Measurements from ENCODE around the gene EPS8L1. TPM values are rescaled to one million over a fixed set of nuclear protein-coding genes. Genes with fewer than 3 reads are reported as not detected.
"Not testable (repeated sequence)": the region's sequence is repeated elsewhere in the genome, so short reads cannot be mapped to it uniquely, and the experiment has no call there.

EPS8L1 gene
- total RNA-seq, 1 experiment from 2014 or later, result 62.1 TPM

DNA sequence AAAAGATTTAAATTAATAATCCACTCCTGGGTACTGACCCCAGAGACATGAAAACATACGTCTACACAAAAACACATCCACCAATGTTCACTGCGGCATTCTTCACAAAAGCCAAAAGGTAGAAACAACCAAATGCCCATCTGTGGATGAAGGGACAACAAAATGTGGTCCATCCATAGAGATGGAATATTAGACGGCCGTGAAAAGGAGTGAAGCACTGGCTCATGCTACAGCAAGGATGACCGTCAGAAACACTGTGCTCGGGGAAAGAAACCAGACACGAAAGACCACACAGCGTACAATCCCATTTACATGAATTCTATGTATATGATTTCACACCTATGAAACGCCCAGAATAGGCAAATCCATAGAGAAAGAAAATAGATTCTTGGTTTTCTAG lies 18.8 kb upstream of the EPS8L1 start:
- POLR2A ChIA-PET, result no interaction called here
- no peak for ATAC-seq

DNA sequence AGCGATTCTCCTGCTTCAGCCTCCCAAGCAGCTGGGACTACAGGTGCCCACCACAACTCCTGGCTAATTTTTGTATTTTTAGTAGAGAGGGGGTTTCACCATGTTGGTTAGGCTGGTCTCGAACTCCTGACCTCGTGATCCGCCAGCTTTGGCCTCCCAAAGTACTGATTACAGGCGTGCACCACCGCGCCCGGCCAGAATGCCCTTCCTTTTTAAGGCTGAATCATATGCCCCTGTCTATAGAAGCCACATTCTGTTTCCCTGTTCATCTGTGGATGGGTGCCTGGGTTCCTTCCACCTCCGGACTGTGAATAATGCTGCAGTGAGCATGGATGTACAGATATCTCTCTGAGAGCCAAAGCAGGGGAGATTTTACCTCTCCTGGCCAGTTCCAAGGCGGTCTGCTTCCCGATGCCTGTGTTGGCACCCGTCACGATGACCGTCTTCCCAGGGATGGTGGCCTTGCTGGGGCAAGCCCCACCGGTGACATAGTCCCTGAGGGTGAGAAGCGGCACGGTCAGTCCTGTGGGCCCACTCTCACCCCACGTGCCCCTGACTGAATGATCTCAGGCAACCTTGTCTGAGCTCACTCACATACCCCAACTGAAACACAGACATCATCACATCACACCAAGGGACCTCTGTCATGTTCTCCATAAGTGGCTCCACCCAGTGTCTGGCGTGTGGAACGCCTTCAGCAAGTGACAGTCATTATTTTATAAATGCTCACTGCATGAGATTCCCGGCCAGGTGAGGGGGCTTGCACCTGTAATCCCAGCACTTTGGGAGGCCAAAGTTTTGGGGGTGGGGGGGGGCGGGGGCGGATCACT lies 16.7 kb upstream of the EPS8L1 start:
- Histone ChIP-seq H3K4me3 (replicated peaks in 1 of 2; ENCODE audit: low read depth in 1 of 2, low read length in 2 of 2) (no peak overlapping the region), H3K9ac (ENCODE audit: low read length) (no peak overlapping the region), H3K9me2 (ENCODE audit: insufficient read depth) (no peaks in the 10 kb centered on the region), H3K4me1 (ENCODE audit: control insufficient read depth in 1 of 2, insufficient read depth in 2 of 2, low read length in 2 of 2) (peaks cover 4 to 14% of the 10 kb centered on the region in 2 experiments; a peak in 2 of 4 replicates), H3K27me3 (ENCODE audit: insufficient read depth, low read length) (no peaks in the 10 kb centered on the region), H3K36me3 (ENCODE audit: control insufficient read depth in 1 of 2, insufficient read depth in 2 of 2, low read length in 2 of 2) (peaks cover 29% of the 10 kb centered on the region in 2 experiments), H2AFZ (ENCODE audit: low read depth, low read length, poor library complexity, severe bottlenecking) (no peak overlapping the region), H3K27ac (ENCODE audit: low read depth, low read length) (no peak overlapping the region), H3K9me3 (ENCODE audit: control insufficient read depth in 1 of 2, insufficient read depth in 1 of 2, low read depth in 1 of 2, low read length in 2 of 2) (no peaks in the 10 kb centered on the region), H4K20me1 (ENCODE audit: insufficient read depth) (no peaks in the 10 kb centered on the region), H3K4me2 (ENCODE audit: low read length) (no peak overlapping the region), H3K79me2 (ENCODE audit: insufficient read depth, low read length) (peaks cover 71% of the 10 kb centered on the region)
- ChIA-PET POLR2A (interaction anchor here (0.6 kb wide), 1 partner anchor 15 kb away, joined by 3 read pairs; no protein-coding TSS in a partner anchor), RAD21 (ENCODE audit: low non-redundant PET in 1 of 2, low total read pairs in 2 of 2, uncharacterized antibody in 2 of 2, unreplicated experiment in 2 of 2) (no interaction called here), CTCF (interaction anchor here (1.5 kb wide), 1 partner anchor 178 kb away, joined by 4 read pairs; no protein-coding TSS in a partner anchor)
- DNase-seq (ENCODE audit: low read depth, low spot score) (no peak), ATAC-seq (no peak)
- intact Hi-C loops (cut with micrococcal nuclease), result no loop called here
- TF ChIP-seq CTCF (IDR thresholded peaks at IDR 0.05 in 2 of 3, conservative IDR thresholded peaks at IDR 0.05 in 1 of 3; ENCODE audit: borderline replicate concordance in 1 of 3, insufficient read depth in 1 of 3, low read depth in 2 of 3, low read length in 2 of 3) (peak in 2 of 3 experiments; percentile 22 to 31; a peak in 3 of 6 replicates), RAD21 (IDR thresholded peaks at IDR 0.05; ENCODE audit: low read depth) (0 out of 2 replicates have a peak, but pooled peaks have one; percentile 8), YY1 (IDR thresholded peaks at IDR 0.05; ENCODE audit: extremely low read depth, insufficient replicate concordance, low read depth, low read length) (no peak), EZH2 (IDR thresholded peaks at IDR 0.05) (no peak), ELF1 (IDR thresholded peaks at IDR 0.05; ENCODE audit: borderline replicate concordance, low read depth) (no peak), TCF7L2 (IDR thresholded peaks at IDR 0.05; ENCODE audit: borderline replicate concordance, extremely low read depth, insufficient read depth, insufficient read length) (no peak)
- TSS peak; percentile 19 for BruUV-seq (replicated peaks)

More for the DNA sequence above, 18.8 kb upstream of the EPS8L1 start:
- no TSS peak for BruUV-seq (replicated peaks)
- no peak overlapping the region for H2AFZ ChIP-seq (ENCODE audit: low read depth, low read length, poor library complexity, severe bottlenecking)
- TF ChIP-seq EZH2 (IDR thresholded peaks at IDR 0.05), result no peak
- TF ChIP-seq POLR2AphosphoS5 (IDR thresholded peaks at IDR 0.05; ENCODE audit: low read depth, low read length), result peak; percentile 5; the same call in 1 of the 2 replicates
- no peak overlapping the region for H3K4me3 ChIP-seq (replicated peaks in 1 of 2; ENCODE audit: low read depth in 1 of 2, low read length in 2 of 2)
- intact Hi-C loops (cut with micrococcal nuclease), result no loop called here
- peaks cover 33 to 37% of the 10 kb centered on the region in 2 experiments for H3K36me3 ChIP-seq (ENCODE audit: control insufficient read depth in 1 of 2, insufficient read depth in 2 of 2, low read length in 2 of 2)
- no peaks in the 10 kb centered on the region for H3K27me3 ChIP-seq (ENCODE audit: insufficient read depth, low read length)
- H3K9me2 ChIP-seq (ENCODE audit: insufficient read depth), result no peaks in the 10 kb centered on the region
- no peak overlapping the region for H3K27ac ChIP-seq (ENCODE audit: low read depth, low read length)
- ChIA-PET RAD21 (ENCODE audit: low non-redundant PET in 1 of 2, low total read pairs in 2 of 2, uncharacterized antibody in 2 of 2, unreplicated experiment in 2 of 2) (no interaction called here), CTCF (no interaction called here)
- no peaks in the 10 kb centered on the region for H3K9me3 ChIP-seq (ENCODE audit: control insufficient read depth in 1 of 2, insufficient read depth in 1 of 2, low read depth in 1 of 2, low read length in 2 of 2)
- no peak for DNase-seq (ENCODE audit: low read depth, low spot score)
- no peaks in the 10 kb centered on the region for H4K20me1 ChIP-seq (ENCODE audit: insufficient read depth)
- H3K9ac ChIP-seq (ENCODE audit: low read length), result no peak overlapping the region
- H3K4me1 ChIP-seq (ENCODE audit: control insufficient read depth in 1 of 2, insufficient read depth in 2 of 2, low read length in 2 of 2), result peaks cover 4 to 7% of the 10 kb centered on the region in 2 experiments; a peak in 2 of 4 replicates
- no peak overlapping the region for H3K4me2 ChIP-seq (ENCODE audit: low read length)
- H3K79me2 ChIP-seq (ENCODE audit: insufficient read depth, low read length), result peaks cover 73% of the 10 kb centered on the region

GRCh38 chr19:55060287-55060686 lies 15.4 kb upstream of the EPS8L1 start:
- POLR2A ChIA-PET; BruUV-seq (replicated peaks): not testable (repeated sequence)

More at GRCh38 chr19:55060287-55060686, 15.4 kb upstream of the EPS8L1 start:
- H3K27ac ChIP-seq (ENCODE audit: low read depth, low read length); H3K9me3 ChIP-seq (ENCODE audit: control insufficient read depth in 1 of 2, insufficient read depth in 1 of 2, low read depth in 1 of 2, low read length in 2 of 2); RAD21 ChIA-PET (ENCODE audit: low non-redundant PET in 1 of 2, low total read pairs in 2 of 2, uncharacterized antibody in 2 of 2, unreplicated experiment in 2 of 2); CTCF ChIA-PET; H3K9me2 ChIP-seq (ENCODE audit: insufficient read depth); H3K4me2 ChIP-seq (ENCODE audit: low read length); H3K4me3 ChIP-seq (replicated peaks in 1 of 2; ENCODE audit: low read depth in 1 of 2, low read length in 2 of 2); H3K9ac ChIP-seq (ENCODE audit: low read length); H3K27me3 ChIP-seq (ENCODE audit: insufficient read depth, low read length); DNase-seq (ENCODE audit: low read depth, low spot score); ATAC-seq; H2AFZ ChIP-seq (ENCODE audit: low read depth, low read length, poor library complexity, severe bottlenecking); intact Hi-C loops (cut with micrococcal nuclease); H4K20me1 ChIP-seq (ENCODE audit: insufficient read depth): not testable (repeated sequence)
- peaks cover 68% of the 10 kb centered on the region for H3K79me2 ChIP-seq (ENCODE audit: insufficient read depth, low read length)
- H3K36me3 ChIP-seq (ENCODE audit: control insufficient read depth in 1 of 2, insufficient read depth in 2 of 2, low read length in 2 of 2), result peaks cover 21 to 26% of the 10 kb centered on the region in 2 experiments; a peak in 3 of 4 replicates
- peaks cover 4 to 14% of the 10 kb centered on the region in 2 experiments; a peak in 2 of 4 replicates for H3K4me1 ChIP-seq (ENCODE audit: control insufficient read depth in 1 of 2, insufficient read depth in 2 of 2, low read length in 2 of 2)

All from HCT116 (cell line).